ENCODE data around the gene ZNF709.
"Not testable (repeated sequence)": the region's sequence is repeated elsewhere in the genome, so short reads cannot be mapped to it uniquely, and the experiment has no call there.

ZNF709 gene

GRCh38 chr19:12450844-12451243 lies 33.8 kb downstream of the ZNF709 start:
- TF ChIP-seq YY1 (IDR thresholded peaks at IDR 0.05; ENCODE audit: insufficient read depth, insufficient read length) (no peak), ZNF274 (IDR thresholded peaks at IDR 0.05; ENCODE audit: low read depth, low read length) (no peak), SUZ12 (IDR thresholded peaks at IDR 0.05; ENCODE audit: extremely low read depth, insufficient read depth, insufficient read length) (no peak)

GRCh38 chr19:12448808-12449207 lies 35.8 kb downstream of the ZNF709 start:
- Histone ChIP-seq H3K4me3 (ENCODE audit: insufficient read length, low read depth) (no peak overlapping the region), H3K4me1 (ENCODE audit: insufficient read depth, insufficient read length) (no peaks in the 10 kb centered on the region), H3K9ac (ENCODE audit: insufficient read length, low read depth) (no peak overlapping the region), H3K27me3 (ENCODE audit: insufficient read depth, insufficient read length) (no peaks in the 10 kb centered on the region), H3K9me3 (ENCODE audit: insufficient read depth, low read length) (peaks cover 35% of the 10 kb centered on the region), H3K36me3 (ENCODE audit: insufficient read depth, insufficient read length, low read length) (no peaks in the 10 kb centered on the region)
- TF ChIP-seq SUZ12 (IDR thresholded peaks at IDR 0.05; ENCODE audit: extremely low read depth, insufficient read depth, insufficient read length) = no peak
- TF ChIP-seq YY1 (IDR thresholded peaks at IDR 0.05; ENCODE audit: insufficient read depth, insufficient read length) = no peak
- TF ChIP-seq ZNF274 (IDR thresholded peaks at IDR 0.05; ENCODE audit: low read depth, low read length) = no peak
- DNase-seq (ENCODE audit: low read depth, low spot score) = no peak

More at GRCh38 chr19:12450844-12451243, 33.8 kb downstream of the ZNF709 start:
- no peak overlapping the region for H3K4me3 ChIP-seq (ENCODE audit: insufficient read length, low read depth)
- no peaks in the 10 kb centered on the region for H3K36me3 ChIP-seq (ENCODE audit: insufficient read depth, insufficient read length, low read length)
- H3K9ac ChIP-seq (ENCODE audit: insufficient read length, low read depth) = no peak overlapping the region
- peaks cover 27% of the 10 kb centered on the region for H3K9me3 ChIP-seq (ENCODE audit: insufficient read depth, low read length)
- no peaks in the 10 kb centered on the region for H3K4me1 ChIP-seq (ENCODE audit: insufficient read depth, insufficient read length)
- no peak for DNase-seq (ENCODE audit: low read depth, low spot score)
- no peaks in the 10 kb centered on the region for H3K27me3 ChIP-seq (ENCODE audit: insufficient read depth, insufficient read length)

- peak within 1 kb of the TSS; percentile 85 for H3K9ac ChIP-seq (ENCODE audit: insufficient read length, low read depth)
Measured at GRCh38 chr19:12440541-12441316, 43.9 kb downstream of the ZNF709 start, which contains the start of gene ZNF443. ZNF443 (minus strand) TSS chr19:12441021; CDS start chr19:12440914, 107 bp downstream.

GRCh38 chr19:12439686-12440540 lies 44.7 kb downstream of the ZNF709 start:
- Histone ChIP-seq H3K4me3 (ENCODE audit: insufficient read length, low read depth) (peak overlapping the region; percentile 71), H3K9ac (ENCODE audit: insufficient read length, low read depth) (peak overlapping the region; percentile 85), H3K9me3 (ENCODE audit: insufficient read depth, low read length) (peaks cover 15% of the 10 kb centered on the region)
- DNase-seq (ENCODE audit: low read depth, low spot score) = peak; percentile 15
- H3K36me3 ChIP-seq (ENCODE audit: insufficient read depth, insufficient read length, low read length); H3K27me3 ChIP-seq (ENCODE audit: insufficient read depth, insufficient read length); H3K4me1 ChIP-seq (ENCODE audit: insufficient read depth, insufficient read length): not testable (repeated sequence)

More at GRCh38 chr19:12440541-12441316, 43.9 kb downstream of the ZNF709 start, which contains the start of gene ZNF443:
- DNase-seq (ENCODE audit: low read depth, low spot score) = peak; percentile 97
- Histone ChIP-seq H3K4me3 (ENCODE audit: insufficient read length, low read depth) (peak within 1 kb of the TSS; percentile 71), H3K36me3 (ENCODE audit: insufficient read depth, insufficient read length, low read length) (peaks cover 4% of the 10 kb centered on the region), H3K9me3 (ENCODE audit: insufficient read depth, low read length) (peaks cover 13% of the 10 kb centered on the region; the same call in 1 of the 2 replicates), H3K27me3 (ENCODE audit: insufficient read depth, insufficient read length) (no peaks in the 10 kb centered on the region), H3K4me1 (ENCODE audit: insufficient read depth, insufficient read length) (no peaks in the 10 kb centered on the region)
- TF ChIP-seq YY1 (IDR thresholded peaks at IDR 0.05; ENCODE audit: insufficient read depth, insufficient read length) (no peak), ZNF274 (IDR thresholded peaks at IDR 0.05; ENCODE audit: low read depth, low read length) (no peak), SUZ12 (IDR thresholded peaks at IDR 0.05; ENCODE audit: extremely low read depth, insufficient read depth, insufficient read length) (no peak)

GRCh38 chr19:12430726-12431299 lies 53.8 kb downstream of the ZNF709 start:
- H3K27me3 ChIP-seq (ENCODE audit: insufficient read depth, insufficient read length); H3K4me3 ChIP-seq (ENCODE audit: insufficient read length, low read depth); H3K9ac ChIP-seq (ENCODE audit: insufficient read length, low read depth); DNase-seq (ENCODE audit: low read depth, low spot score); H3K4me1 ChIP-seq (ENCODE audit: insufficient read depth, insufficient read length): not testable (repeated sequence)
- Histone ChIP-seq H3K36me3 (ENCODE audit: insufficient read depth, insufficient read length, low read length) (peaks cover 42% of the 10 kb centered on the region), H3K9me3 (ENCODE audit: insufficient read depth, low read length) (peaks cover 68% of the 10 kb centered on the region)
- TF ChIP-seq ZNF274 (IDR thresholded peaks at IDR 0.05; ENCODE audit: low read depth, low read length) = peak; percentile 59

GRCh38 chr19:12425888-12426274 lies 58.7 kb downstream of the ZNF709 start:
- DNase-seq (ENCODE audit: low read depth, low spot score) = no peak
- H3K27me3 ChIP-seq (ENCODE audit: insufficient read depth, insufficient read length) = no peaks in the 10 kb centered on the region
- peaks cover 39% of the 10 kb centered on the region for H3K36me3 ChIP-seq (ENCODE audit: insufficient read depth, insufficient read length, low read length)
- no peak for TF ChIP-seq ZNF274 (IDR thresholded peaks at IDR 0.05; ENCODE audit: low read depth, low read length)
- TF ChIP-seq SUZ12 (IDR thresholded peaks at IDR 0.05; ENCODE audit: extremely low read depth, insufficient read depth, insufficient read length) = no peak
- no peak for TF ChIP-seq YY1 (IDR thresholded peaks at IDR 0.05; ENCODE audit: insufficient read depth, insufficient read length)
- H3K9ac ChIP-seq (ENCODE audit: insufficient read length, low read depth) = no peak overlapping the region
- no peaks in the 10 kb centered on the region for H3K4me1 ChIP-seq (ENCODE audit: insufficient read depth, insufficient read length)
- H3K4me3 ChIP-seq (ENCODE audit: insufficient read length, low read depth) = no peak overlapping the region
- H3K9me3 ChIP-seq (ENCODE audit: insufficient read depth, low read length) = peaks cover 46% of the 10 kb centered on the region
